Measurements from ENCODE around the gene BCR.

The BCR gene

GRCh38 chr22:23218053-23218866 is 38.0 kb downstream of the BCR start:
- DNase-seq, result no peak

- DNase-seq, result peak; percentile 81
Observed at GRCh38 chr22:23218867-23219251, 38.5 kb downstream of the BCR start.

- no peak for DNase-seq
Observed at GRCh38 chr22:23219317-23219716, 39.0 kb downstream of the BCR start.

DNA sequence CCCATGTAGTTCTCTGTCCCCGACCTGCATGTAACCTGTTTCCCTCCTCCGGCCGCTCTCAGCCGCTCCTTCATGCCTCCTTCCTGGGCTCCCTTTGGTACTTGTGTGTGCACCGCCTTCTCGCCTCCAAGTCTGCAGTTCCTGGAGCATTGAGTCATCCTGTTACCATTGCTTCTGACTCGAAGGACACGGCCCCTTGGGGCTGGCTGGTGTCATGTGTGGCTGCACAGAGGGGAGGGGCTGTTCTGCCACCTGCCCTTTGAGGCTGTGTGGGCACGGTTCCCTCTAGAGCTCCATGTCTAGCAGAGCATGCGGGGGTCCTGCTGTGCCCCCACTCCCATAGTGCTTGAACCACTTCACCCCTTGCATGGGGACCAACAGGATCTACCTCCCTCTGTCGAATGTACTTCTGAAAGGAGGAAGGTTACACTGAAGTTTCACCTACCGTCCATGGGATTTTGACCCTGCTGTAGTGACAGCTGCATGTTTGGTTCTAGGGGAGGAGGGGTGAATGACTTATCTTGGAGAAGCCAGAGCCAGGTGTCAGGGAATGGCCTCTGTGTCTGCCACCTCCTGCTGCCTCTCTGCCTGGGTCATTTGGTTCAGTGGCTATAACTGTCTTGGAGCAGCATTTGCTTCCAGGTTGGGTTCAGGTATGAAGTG is 39.6 kb downstream of the BCR start:
- DNase-seq, result peak; percentile 82

- peak; percentile 90 for DNase-seq
Observed at GRCh38 chr22:23220485-23221350, 40.4 kb downstream of the BCR start.

DNA sequence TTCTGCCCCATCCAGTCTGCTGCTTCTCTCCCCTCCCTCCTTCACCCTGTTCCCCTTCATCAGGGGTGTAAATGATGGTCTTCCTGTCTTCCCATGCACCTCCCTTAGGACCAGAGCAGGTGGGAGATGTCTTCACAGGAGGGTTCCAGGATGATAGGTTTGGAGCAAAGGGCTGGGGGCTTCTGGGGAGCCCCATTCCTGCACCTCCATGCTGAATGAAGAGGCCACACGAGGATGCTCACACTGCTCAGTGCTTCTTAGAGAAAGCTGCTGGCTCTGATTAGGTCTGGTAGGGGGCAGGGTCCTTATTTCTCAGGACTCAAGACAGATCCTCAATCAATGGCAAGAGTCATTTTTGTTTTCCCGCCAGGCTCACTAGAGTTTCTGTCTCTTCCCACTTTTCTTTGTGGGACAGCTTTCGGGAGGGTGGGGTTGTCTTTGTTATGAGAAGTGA is 41.1 kb downstream of the BCR start:
- DNase-seq, result no peak

GRCh38 chr22:23222033-23222792 is 41.9 kb downstream of the BCR start:
- peak; percentile 34 for DNase-seq

- DNase-seq, result no peak
Observed at GRCh38 chr22:23222793-23223568, 42.7 kb downstream of the BCR start.

DNA sequence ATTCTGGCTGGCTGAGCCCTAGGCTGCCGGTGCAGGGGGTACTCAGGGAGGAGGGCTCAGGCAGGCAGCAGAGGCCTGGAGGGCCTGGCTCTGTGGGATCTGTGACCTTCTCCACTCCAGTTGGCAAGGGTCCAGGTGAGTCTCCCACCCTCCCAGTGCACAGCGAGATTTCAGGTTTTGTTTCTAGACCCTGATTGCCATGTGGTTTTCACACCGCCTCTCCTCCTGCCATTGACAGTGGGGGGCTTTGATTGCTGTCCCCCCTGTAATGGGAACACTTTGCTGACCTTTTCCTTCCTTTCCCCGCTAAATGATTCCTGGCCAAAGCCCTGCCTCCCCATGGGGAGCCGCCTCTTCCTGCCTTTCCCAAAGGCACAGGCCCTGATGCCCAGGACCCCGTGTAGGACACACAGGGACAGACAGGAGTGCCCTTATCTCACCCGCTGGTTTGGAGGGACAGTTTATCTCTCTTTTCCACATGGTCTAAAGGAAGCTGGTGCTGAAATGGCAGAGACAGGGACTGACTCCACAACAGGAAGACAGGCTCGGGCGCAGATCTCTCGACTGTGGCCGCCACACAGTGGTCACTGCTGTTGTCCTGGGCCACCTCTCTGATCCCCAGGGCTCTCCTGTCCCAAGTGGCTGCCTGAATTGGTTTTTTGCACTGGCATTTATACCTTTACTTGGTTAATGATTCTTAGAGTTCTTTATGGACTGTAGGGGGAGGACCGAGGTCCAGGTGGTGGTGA is 43.4 kb downstream of the BCR start:
- no peak for DNase-seq

GRCh38 chr22:23224846-23225245 is 44.5 kb downstream of the BCR start:
- no peak for DNase-seq

DNA sequence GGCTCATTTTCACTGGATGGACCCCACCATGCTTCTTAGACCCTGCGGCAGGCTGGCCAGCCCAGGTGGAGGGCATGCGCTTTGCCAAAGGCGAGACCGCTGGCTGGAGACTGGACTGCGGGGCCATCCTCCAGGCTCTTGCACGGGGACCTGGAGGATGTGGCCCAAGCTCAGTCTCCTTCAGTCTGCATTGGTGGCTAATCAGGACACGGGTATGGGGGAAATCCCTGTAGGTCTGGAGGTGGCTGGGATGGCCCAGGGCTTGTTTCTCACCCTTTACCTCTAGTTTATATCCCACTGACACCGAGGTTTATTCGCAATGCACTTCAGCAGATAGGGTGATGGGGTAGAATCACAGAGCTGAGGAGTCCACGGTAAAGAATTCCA is 45.0 kb downstream of the BCR start:
- DNase-seq, result no peak

DNA sequence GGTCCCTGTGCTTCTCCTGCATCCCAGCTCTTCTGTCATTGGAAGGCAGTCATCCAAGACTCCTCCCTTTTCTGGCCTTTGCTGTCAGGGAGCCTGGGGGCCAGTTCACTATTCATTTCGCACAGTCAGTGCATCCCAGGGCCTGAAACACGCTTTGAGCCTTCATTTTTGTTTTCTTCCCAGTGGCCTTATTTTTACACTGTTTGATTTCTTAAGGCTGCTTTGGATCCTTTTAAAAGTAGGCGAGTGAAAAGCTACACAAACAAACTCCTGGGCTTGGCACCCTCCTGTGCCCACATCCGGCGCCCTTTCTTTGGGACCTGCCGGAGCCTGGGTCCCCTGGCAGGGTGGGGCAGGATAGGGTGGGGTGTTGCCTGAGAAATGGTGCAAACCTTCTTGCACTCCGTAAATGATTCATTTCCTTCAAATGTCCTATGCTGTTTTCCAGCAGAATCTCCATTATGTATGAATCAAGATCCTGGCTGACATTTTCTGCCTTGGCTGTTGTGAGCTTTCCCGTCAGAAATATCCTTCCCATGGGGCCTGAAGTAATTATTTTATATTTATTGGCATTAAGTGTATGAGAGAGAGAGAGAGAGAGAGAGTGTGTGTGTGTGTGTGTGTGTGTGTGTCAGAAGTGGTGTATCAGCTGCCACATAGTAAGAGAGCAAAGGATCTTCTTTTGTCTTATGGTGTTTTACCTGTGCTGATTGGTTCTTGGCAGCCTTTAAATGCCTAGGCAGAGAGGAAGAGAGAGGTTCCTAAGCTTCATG is 45.6 kb downstream of the BCR start:
- DNase-seq, result no peak

DNA sequence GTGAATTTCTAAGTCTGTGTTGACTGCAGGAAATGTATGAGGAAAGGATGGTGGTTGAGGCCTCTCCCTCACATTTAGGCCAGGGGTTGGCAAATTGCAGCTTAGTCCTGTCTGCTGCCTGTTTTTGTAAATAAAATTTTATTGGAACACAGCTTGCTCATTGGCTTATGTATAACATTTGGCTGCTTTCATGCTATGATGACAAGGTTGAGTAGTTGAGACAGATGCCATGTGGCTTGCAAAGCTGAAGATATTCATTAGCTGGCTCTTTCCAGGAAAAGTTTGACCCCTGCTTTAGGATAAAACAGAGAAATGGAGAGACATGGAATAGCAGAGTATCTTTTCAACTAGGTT is 46.2 kb downstream of the BCR start:
- DNase-seq, result no peak

- DNase-seq, result no peak
Observed at GRCh38 chr22:23227380-23227779, 47.1 kb downstream of the BCR start.

DNA sequence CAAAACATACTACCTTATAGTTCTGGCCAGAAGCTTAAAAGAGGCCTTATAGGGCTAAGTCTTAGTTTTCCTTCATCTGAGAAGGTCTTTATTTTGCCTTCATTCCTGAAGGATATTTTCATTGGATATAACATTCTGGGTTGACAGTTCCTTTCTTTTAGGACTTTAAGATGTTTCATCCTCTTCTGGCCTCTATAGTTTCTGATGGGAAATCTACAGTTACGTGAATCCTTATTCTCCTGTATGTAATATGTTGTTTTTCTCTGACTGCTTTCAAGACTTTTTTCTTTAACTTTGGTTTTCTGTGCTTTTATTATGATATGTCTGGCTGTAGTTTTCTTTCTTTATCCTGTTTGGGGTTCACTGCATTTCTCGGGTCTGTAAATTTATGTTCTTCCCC is 48.2 kb downstream of the BCR start:
- no peak for DNase-seq

GRCh38 chr22:23229646-23230045 is 49.3 kb downstream of the BCR start:
- DNase-seq, result no peak

DNA sequence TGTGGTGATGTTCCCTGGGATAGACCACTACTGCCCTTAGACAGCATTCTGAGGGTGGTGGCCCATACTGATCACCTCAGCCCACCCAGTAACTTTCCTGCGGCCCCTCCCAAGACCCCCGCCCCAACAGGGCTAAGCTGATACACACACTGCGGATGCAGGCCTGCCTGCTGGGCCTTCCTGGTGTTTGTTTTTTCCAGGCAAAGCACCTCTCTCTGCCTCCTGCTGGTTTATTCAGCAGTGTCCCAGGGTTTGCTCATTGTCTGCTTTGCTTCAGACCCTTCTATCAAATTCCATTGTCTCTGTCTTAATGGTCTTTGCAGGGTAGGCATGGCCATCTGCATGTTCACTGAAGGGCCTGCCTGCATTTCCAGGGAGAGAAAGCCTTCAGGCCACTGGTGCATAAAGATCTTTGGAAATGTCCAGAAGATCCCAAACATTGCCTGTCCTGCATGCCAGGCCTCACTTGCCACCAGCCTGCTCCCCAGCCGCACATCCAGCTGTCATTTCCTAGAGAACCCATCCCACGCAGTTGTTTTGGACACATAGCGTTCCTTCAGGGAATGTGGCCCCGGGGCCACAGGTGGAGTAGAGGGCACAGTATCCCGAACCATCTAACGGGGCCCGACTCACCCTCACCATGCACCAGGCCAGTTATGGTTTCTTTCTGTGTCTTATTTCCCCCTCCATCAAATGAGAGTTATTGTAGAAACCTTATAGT is 50.2 kb downstream of the BCR start:
- no peak for DNase-seq

GRCh38 chr22:23231471-23232093 is 51.3 kb downstream of the BCR start:
- no peak for DNase-seq

Measured in MV-4-11 (cell line).